ENCODE data around the gene GTPBP2. TPM values are rescaled to one million over a fixed set of nuclear protein-coding genes. Genes with fewer than 3 reads are reported as not detected.
"Not testable (repeated sequence)": the region's sequence is repeated elsewhere in the genome, so short reads cannot be mapped to it uniquely, and the experiment has no call there.

GTPBP2 gene
- total and polyA plus RNA-seq, 2 experiments from 2014 or later, result 17.5 to 55.9 TPM

DNA sequence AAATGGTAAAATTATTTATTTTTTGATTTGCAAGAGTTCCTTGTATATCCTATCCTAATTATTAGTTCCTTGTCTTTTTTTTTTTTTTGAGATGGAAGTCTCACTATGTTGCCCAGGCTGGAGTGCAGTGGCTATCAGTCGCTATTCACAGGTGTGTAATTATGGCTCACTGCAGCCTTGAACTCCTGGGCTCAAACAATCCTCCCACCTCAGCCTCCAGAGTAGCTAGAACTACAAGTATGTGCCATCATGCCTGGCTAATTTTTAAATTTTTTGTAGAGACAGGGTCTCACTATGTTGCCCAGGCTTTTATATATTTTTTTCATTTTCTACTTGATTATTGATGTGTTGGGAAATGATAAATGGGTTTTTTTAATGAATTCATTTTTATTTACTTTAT lies 39.5 kb downstream of the GTPBP2 start:
- not testable (repeated sequence) for H3K4me3 Mint-ChIP-seq; H3F3A ChIP-seq (replicated peaks; ENCODE audit: low read depth); H3K4me3 ChIP-seq; H3K27me3 ChIP-seq (ENCODE audit: insufficient read depth); H3K27ac Mint-ChIP-seq; H3K4me1 Mint-ChIP-seq; H3K79me2 ChIP-seq (replicated peaks; ENCODE audit: insufficient read depth); H3K9me3 Mint-ChIP-seq; DNase-seq (ENCODE audit: low spot score); H3K4me1 ChIP-seq (ENCODE audit: insufficient read depth); H4K20me1 ChIP-seq (replicated peaks; ENCODE audit: insufficient read depth); H3K27me3 Mint-ChIP-seq (ENCODE audit: insufficient read depth, low read depth, poor library complexity); H3K27ac ChIP-seq (ENCODE audit: low read depth); H2AFZ ChIP-seq; H3K9me2 ChIP-seq (ENCODE audit: insufficient read depth); ATAC-seq; H3K4me2 ChIP-seq
- H3K36me3 Mint-ChIP-seq (ENCODE audit: low read depth), result peaks cover 33% of the 10 kb centered on the region
- H3K36me3 ChIP-seq (ENCODE audit: insufficient read depth), result peaks cover 15% of the 10 kb centered on the region; the same call in 1 of the 2 replicates

DNA sequence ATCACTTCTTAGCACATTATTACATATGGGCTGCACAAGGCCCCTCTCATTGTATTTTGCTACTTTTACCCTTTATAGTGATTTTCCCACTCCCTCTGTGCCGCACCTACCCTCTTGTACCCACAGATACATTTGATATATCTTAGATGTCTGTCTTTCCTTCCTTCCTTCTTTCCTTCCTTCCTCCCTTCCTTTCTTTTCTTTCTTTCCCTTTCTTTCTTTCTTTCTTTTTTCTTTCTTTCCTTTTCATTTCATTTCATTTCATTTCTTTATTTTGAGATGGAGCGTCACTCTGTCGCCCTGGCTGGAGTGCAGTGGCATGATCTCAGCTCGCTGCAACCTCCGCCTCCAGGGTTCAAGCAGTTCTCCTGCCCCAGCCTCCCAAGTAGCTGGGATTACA lies 40.9 kb downstream of the GTPBP2 start:
- H2AFZ ChIP-seq, result no peak overlapping the region
- H3K9me3 Mint-ChIP-seq, result no peaks in the 10 kb centered on the region

More for the DNA sequence above, 40.9 kb downstream of the GTPBP2 start:
- Histone ChIP-seq H3K27ac (ENCODE audit: low read depth) (no peak overlapping the region), H3K36me3 (ENCODE audit: insufficient read depth) (peaks cover 18% of the 10 kb centered on the region; the same call in 1 of the 2 replicates), H4K20me1 (replicated peaks; ENCODE audit: insufficient read depth) (no peaks in the 10 kb centered on the region), H3K9me2 (ENCODE audit: insufficient read depth) (no peaks in the 10 kb centered on the region), H3F3A (replicated peaks; ENCODE audit: low read depth) (no peaks in the 10 kb centered on the region), H3K27me3 (ENCODE audit: insufficient read depth) (no peaks in the 10 kb centered on the region), H3K4me2 (no peak overlapping the region), H3K4me1 (ENCODE audit: insufficient read depth) (no peaks in the 10 kb centered on the region), H3K79me2 (replicated peaks; ENCODE audit: insufficient read depth) (no peaks in the 10 kb centered on the region), H3K4me3 (no peak overlapping the region)
- Mint-ChIP-seq H3K4me3 (no peak overlapping the region), H3K27ac (no peak overlapping the region), H3K4me1 (no peaks in the 10 kb centered on the region), H3K27me3 (ENCODE audit: insufficient read depth, low read depth, poor library complexity) (no peaks in the 10 kb centered on the region), H3K36me3 (ENCODE audit: low read depth) (peaks cover 47% of the 10 kb centered on the region)
- DNase-seq (ENCODE audit: low spot score), result no peak
- TF ChIP-seq ZNF114 (CRISPR knock-in tag; IDR thresholded peaks at IDR 0.05), result no peak
- TF ChIP-seq CTCF (conservative IDR thresholded peaks at IDR 0.05; ENCODE audit: low read depth in 2 of 2), result no peak
- TF ChIP-seq CREB1 (CRISPR knock-in tag; IDR thresholded peaks at IDR 0.05; ENCODE audit: low read depth), result no peak
- TF ChIP-seq ZNF331 (CRISPR knock-in tag; IDR thresholded peaks at IDR 0.05; ENCODE audit: low read depth), result no peak
- TF ChIP-seq, protein P1, sequence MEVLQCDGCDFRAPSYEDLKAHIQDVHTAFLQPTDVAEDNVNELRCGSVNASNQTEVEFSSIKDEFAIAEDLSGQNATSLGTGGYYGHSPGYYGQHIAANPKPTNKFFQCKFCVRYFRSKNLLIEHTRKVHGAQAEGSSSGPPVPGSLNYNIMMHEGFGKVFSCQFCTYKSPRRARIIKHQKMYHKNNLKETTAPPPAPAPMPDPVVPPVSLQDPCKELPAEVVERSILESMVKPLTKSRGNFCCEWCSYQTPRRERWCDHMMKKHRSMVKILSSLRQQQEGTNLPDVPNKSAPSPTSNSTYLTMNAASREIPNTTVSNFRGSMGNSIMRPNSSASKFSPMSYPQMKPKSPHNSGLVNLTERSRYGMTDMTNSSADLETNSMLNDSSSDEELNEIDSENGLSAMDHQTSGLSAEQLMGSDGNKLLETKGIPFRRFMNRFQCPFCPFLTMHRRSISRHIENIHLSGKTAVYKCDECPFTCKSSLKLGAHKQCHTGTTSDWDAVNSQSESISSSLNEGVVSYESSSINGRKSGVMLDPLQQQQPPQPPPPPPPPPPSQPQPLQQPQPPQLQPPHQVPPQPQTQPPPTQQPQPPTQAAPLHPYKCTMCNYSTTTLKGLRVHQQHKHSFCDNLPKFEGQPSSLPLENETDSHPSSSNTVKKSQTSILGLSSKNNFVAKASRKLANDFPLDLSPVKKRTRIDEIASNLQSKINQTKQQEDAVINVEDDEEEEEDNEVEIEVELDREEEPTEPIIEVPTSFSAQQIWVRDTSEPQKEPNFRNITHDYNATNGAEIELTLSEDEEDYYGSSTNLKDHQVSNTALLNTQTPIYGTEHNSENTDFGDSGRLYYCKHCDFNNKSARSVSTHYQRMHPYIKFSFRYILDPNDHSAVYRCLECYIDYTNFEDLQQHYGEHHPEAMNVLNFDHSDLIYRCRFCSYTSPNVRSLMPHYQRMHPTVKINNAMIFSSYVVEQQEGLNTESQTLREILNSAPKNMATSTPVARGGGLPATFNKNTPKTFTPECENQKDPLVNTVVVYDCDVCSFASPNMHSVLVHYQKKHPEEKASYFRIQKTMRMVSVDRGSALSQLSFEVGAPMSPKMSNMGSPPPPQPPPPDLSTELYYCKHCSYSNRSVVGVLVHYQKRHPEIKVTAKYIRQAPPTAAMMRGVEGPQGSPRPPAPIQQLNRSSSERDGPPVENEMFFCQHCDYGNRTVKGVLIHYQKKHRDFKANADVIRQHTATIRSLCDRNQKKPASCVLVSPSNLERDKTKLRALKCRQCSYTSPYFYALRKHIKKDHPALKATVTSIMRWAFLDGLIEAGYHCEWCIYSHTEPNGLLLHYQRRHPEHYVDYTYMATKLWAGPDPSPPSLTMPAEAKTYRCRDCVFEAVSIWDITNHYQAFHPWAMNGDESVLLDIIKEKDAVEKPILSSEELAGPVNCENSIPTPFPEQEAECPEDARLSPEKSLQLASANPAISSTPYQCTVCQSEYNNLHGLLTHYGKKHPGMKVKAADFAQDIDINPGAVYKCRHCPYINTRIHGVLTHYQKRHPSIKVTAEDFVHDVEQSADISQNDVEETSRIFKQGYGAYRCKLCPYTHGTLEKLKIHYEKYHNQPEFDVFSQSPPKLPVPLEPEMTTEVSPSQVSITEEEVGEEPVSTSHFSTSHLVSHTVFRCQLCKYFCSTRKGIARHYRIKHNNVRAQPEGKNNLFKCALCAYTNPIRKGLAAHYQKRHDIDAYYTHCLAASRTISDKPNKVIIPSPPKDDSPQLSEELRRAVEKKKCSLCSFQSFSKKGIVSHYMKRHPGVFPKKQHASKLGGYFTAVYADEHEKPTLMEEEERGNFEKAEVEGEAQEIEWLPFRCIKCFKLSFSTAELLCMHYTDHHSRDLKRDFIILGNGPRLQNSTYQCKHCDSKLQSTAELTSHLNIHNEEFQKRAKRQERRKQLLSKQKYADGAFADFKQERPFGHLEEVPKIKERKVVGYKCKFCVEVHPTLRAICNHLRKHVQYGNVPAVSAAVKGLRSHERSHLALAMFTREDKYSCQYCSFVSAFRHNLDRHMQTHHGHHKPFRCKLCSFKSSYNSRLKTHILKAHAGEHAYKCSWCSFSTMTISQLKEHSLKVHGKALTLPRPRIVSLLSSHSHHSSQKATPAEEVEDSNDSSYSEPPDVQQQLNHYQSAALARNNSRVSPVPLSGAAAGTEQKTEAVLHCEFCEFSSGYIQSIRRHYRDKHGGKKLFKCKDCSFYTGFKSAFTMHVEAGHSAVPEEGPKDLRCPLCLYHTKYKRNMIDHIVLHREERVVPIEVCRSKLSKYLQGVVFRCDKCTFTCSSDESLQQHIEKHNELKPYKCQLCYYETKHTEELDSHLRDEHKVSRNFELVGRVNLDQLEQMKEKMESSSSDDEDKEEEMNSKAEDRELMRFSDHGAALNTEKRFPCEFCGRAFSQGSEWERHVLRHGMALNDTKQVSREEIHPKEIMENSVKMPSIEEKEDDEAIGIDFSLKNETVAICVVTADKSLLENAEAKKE (CRISPR knock-in tag; IDR thresholded peaks at IDR 0.05), result no peak
- TF ChIP-seq, protein P2, sequence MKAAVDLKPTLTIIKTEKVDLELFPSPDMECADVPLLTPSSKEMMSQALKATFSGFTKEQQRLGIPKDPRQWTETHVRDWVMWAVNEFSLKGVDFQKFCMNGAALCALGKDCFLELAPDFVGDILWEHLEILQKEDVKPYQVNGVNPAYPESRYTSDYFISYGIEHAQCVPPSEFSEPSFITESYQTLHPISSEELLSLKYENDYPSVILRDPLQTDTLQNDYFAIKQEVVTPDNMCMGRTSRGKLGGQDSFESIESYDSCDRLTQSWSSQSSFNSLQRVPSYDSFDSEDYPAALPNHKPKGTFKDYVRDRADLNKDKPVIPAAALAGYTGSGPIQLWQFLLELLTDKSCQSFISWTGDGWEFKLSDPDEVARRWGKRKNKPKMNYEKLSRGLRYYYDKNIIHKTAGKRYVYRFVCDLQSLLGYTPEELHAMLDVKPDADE (IDR thresholded peaks at IDR 0.05), result no peak
- no peak for TF ChIP-seq STAT1 (IDR thresholded peaks at IDR 0.05; ENCODE audit: unreplicated experiment)
- ATAC-seq, result no peak
